Common myeloid progenitor, CD34-positive (primary cell): Measurements from ENCODE around the gene TPST2.

Source experiments
- CTCF ChIA-PET: fragments of 350-600 bp; sonication (Branson Sonifier 250); formaldehyde crosslinking; loops from one replicate; lab custom pipeline; 2021; ENCODE audit warnings: antibody characterized with exemption; lab: Charles Lee
- POLR2A ChIA-PET: fragments of 350-600 bp; sonication (Branson Sonifier 250); formaldehyde crosslinking; loops from one replicate; lab custom pipeline; 2021; ENCODE audit warnings: antibody characterized with exemption; lab: Charles Lee
- DNase-seq, 3 donors: peaks; one replicate each; pipeline versions ENCODE4 v3.0.0 to v3.0.0-alpha.2; 2013
- H3K27ac ChIP-seq, 2 experiments: 1 replicate in 1 of 2; 2 replicates in 1 of 2; pipeline ENCODE4 v1.7.0; 2013; ENCODE audit warnings: inconsistent platforms in 2 of 2, low read length in 2 of 2, mild to moderate bottlenecking in 2 of 2, low read depth in 1 of 2, moderate library complexity in 1 of 2; ENCODE audit not compliant: severe bottlenecking in 2 of 2, insufficient read depth in 1 of 2, poor library complexity in 1 of 2
- H3K27me3 ChIP-seq, 5 experiments: replicated peaks in 2 of 5; 1 replicate in 3 of 5; 2 replicates in 2 of 5; pipeline versions ENCODE4 v1.6.1 to v1.7.0; 2013; ENCODE audit warnings: low read length in 4 of 5, mild to moderate bottlenecking in 2 of 5, moderate library complexity in 2 of 5, inconsistent platforms in 1 of 5; ENCODE audit not compliant: insufficient read depth in 5 of 5, control insufficient read depth in 4 of 5
- H3K36me3 ChIP-seq, 4 experiments: 1 replicate in 2 of 4; 2 replicates in 2 of 4; pipeline versions ENCODE4 v1.6.1 to v1.7.0; 2013; ENCODE audit warnings: low read length in 3 of 4, control low read depth in 1 of 4, mild to moderate bottlenecking in 1 of 4; ENCODE audit not compliant: control insufficient read depth in 4 of 4, insufficient read depth in 4 of 4
- H3K4me1 ChIP-seq, 4 experiments: 1 replicate in 3 of 4; 2 replicates in 1 of 4; pipeline versions ENCODE4 v1.6.1 to v1.7.1; 2013; ENCODE audit warnings: low read length in 3 of 4, mild to moderate bottlenecking in 3 of 4, control low read depth in 1 of 4, inconsistent platforms in 1 of 4, moderate library complexity in 1 of 4; ENCODE audit not compliant: control insufficient read depth in 4 of 4, insufficient read depth in 4 of 4; ENCODE audit errors: control extremely low read depth in 1 of 4
- H3K4me3 ChIP-seq, 7 experiments: 1 replicate in 4 of 7; 2 replicates in 3 of 7; pipeline versions ENCODE4 v1.5.1 to v1.7.0; 2013; ENCODE audit warnings: mild to moderate bottlenecking in 7 of 7, low read length in 6 of 7, moderate library complexity in 6 of 7, inconsistent platforms in 2 of 7, low read depth in 2 of 7, control low read depth in 1 of 7; ENCODE audit not compliant: insufficient read depth in 4 of 7, control insufficient read depth in 1 of 7; ENCODE audit errors: extremely low read depth in 1 of 7
- H3K9me3 ChIP-seq, 5 experiments: 1 replicate in 4 of 5; 2 replicates in 1 of 5; pipeline versions ENCODE4 v1.6.1 to v1.7.1; 2013; ENCODE audit warnings: low read length in 4 of 5, mild to moderate bottlenecking in 2 of 5, inconsistent platforms in 1 of 5, low read depth in 1 of 5, moderate library complexity in 1 of 5; ENCODE audit not compliant: control insufficient read depth in 4 of 5, insufficient read depth in 2 of 5; ENCODE audit errors: control extremely low read depth in 1 of 5
- WGBS: methylation state at CpG from one replicate; pipeline ENCODE4 v1.1.5; 2013; ENCODE audit not compliant: insufficient coverage; 5-methylcytosine and 5-hydroxymethylcytosine counted together

Gene TPST2

GRCh38 chr22:26559961-26560575, 29.9 kb downstream of the TPST2 start:
- CTCF ChIA-PET, result interaction anchor here (0.8 to 1.7 kb wide), 4 partner anchors 10 to 57 kb away, joined by 3 to 4 read pairs (median 4); no protein-coding TSS in a partner anchor
- no peaks in the 10 kb centered on the region for H3K27me3 ChIP-seq
- POLR2A ChIA-PET, result no interaction called here
- DNase-seq, result peak in 2 of 3 donors; percentile 30 to 33
- no peak overlapping the region for H3K27ac ChIP-seq
- over 99% methylated on average over 12 of the region's 13 CpGs for WGBS
- H3K4me3 ChIP-seq, result no peak overlapping the region
- H3K4me1 ChIP-seq, result peaks cover 0 to 11% (median 2%) of the 10 kb centered on the region in 4 experiments
- H3K36me3 ChIP-seq, result peaks cover 7 to 13% (median 12%) of the 10 kb centered on the region in 4 experiments
- H3K9me3 ChIP-seq, result no peaks in the 10 kb centered on the region

- no peak for DNase-seq
- POLR2A ChIA-PET, result interaction anchor here (0.6 kb wide), 1 partner anchor 1361 kb away, joined by 3 read pairs; no protein-coding TSS in a partner anchor
- peaks cover 3 to 7% (median 4%) of the 10 kb centered on the region in 4 experiments for H3K36me3 ChIP-seq
- H3K9me3 ChIP-seq, result no peaks in the 10 kb centered on the region
- H3K27ac ChIP-seq, result no peak overlapping the region
- CTCF ChIA-PET, result interaction anchor here (0.6 to 1.2 kb wide), 2 partner anchors 13 to 19 kb away, joined by 3 to 4 read pairs; no protein-coding TSS in a partner anchor
- no peak overlapping the region for H3K4me3 ChIP-seq
- H3K27me3 ChIP-seq, result no peaks in the 10 kb centered on the region
- H3K4me1 ChIP-seq, result peaks cover 0 to 20% (median 16%) of the 10 kb centered on the region in 4 experiments
- WGBS, result 67% methylated on average over 1 of the region's 3 CpGs
Observed at GRCh38 chr22:26558248-26558895, 31.6 kb downstream of the TPST2 start.

- POLR2A ChIA-PET, result no interaction called here
- H3K4me3 ChIP-seq, result no peak overlapping the region
- no peaks in the 10 kb centered on the region for H3K27me3 ChIP-seq
- CTCF ChIA-PET, result no interaction called here
- DNase-seq, result no peak
- no peak overlapping the region for H3K27ac ChIP-seq
- 96% methylated on average over 4 of the region's 5 CpGs for WGBS
- H3K36me3 ChIP-seq, result peaks cover 3 to 4% (median 4%) of the 10 kb centered on the region in 4 experiments
- H3K9me3 ChIP-seq, result no peaks in the 10 kb centered on the region
- H3K4me1 ChIP-seq, result peaks cover 0 to 24% (median 19%) of the 10 kb centered on the region in 4 experiments
Observed at GRCh38 chr22:26556904-26557303, 33.0 kb downstream of the TPST2 start.

GRCh38 chr22:26555478-26555877, 34.5 kb downstream of the TPST2 start:
- Histone ChIP-seq H3K36me3 (peaks cover 3 to 5% (median 4%) of the 10 kb centered on the region in 4 experiments), H3K27ac (no peak overlapping the region), H3K4me1 (peaks cover 0 to 24% (median 21%) of the 10 kb centered on the region in 4 experiments), H3K9me3 (no peaks in the 10 kb centered on the region), H3K27me3 (no peaks in the 10 kb centered on the region), H3K4me3 (no peak overlapping the region)
- CTCF ChIA-PET, result interaction anchor here (0.6 to 1.6 kb wide), 3 partner anchors 10 to 63 kb away, joined by 3 to 5 read pairs (median 3); no protein-coding TSS in a partner anchor
- 97% methylated on average over 9 of the region's 11 CpGs for WGBS
- POLR2A ChIA-PET, result no interaction called here
- DNase-seq, result no peak

- Histone ChIP-seq H3K27me3 (no peaks in the 10 kb centered on the region), H3K36me3 (peaks cover 3 to 6% (median 4%) of the 10 kb centered on the region in 4 experiments), H3K27ac (no peak overlapping the region), H3K4me1 (peaks cover 0 to 22% (median 17%) of the 10 kb centered on the region in 4 experiments), H3K4me3 (no peak overlapping the region), H3K9me3 (no peaks in the 10 kb centered on the region)
- 99% methylated on average over 6 of the region's 6 CpGs for WGBS
- ChIA-PET POLR2A (no interaction called here), CTCF (interaction anchor here (0.6 to 1.6 kb wide), 3 partner anchors 10 to 64 kb away, joined by 3 to 5 read pairs (median 3); no protein-coding TSS in a partner anchor)
- no peak for DNase-seq
Observed at GRCh38 chr22:26554956-26555355, 35.0 kb downstream of the TPST2 start.

- POLR2A ChIA-PET, result interaction anchor here (1.0 kb wide), 1 partner anchor 16 kb away, joined by 3 read pairs; no protein-coding TSS in a partner anchor
- CTCF ChIA-PET, result interaction anchor here (1.0 kb wide), 1 partner anchor 8 kb away, joined by 3 read pairs; no protein-coding TSS in a partner anchor
- H3K36me3 ChIP-seq, result peaks cover 3 to 6% (median 4%) of the 10 kb centered on the region in 4 experiments
- WGBS, result 43% methylated on average over 3 of the region's 7 CpGs
- peaks cover 0 to 22% (median 15%) of the 10 kb centered on the region in 4 experiments for H3K4me1 ChIP-seq
- H3K9me3 ChIP-seq, result no peaks in the 10 kb centered on the region
- no peak overlapping the region for H3K27ac ChIP-seq
- DNase-seq, result peak in 2 of 3 donors; percentile 35 to 42
- no peaks in the 10 kb centered on the region for H3K27me3 ChIP-seq
- peak overlapping the region in 1 of 7 experiments; percentile 39 for H3K4me3 ChIP-seq
Observed at GRCh38 chr22:26553056-26553752, 36.7 kb downstream of the TPST2 start.
